MM.1S (cell line): ENCODE results near the gene ATPAF1.

Experiments used
- EZH2 ChIP-seq: fragments of 300-600 bp; sonication (generic); optimal IDR thresholded peaks from 2 replicates; pipeline ENCODE3; 2017; ENCODE audit warnings: low read depth, mild to moderate bottlenecking, antibody characterized with exemption, low read length, mixed read lengths
- EZH2phosphoT487 ChIP-seq: fragments of 300-600 bp; sonication (generic); IDR thresholded peaks from 2 replicates; pipeline ENCODE4 v1.6.1; 2018; ENCODE audit warnings: antibody characterized with exemption, low read length
- TF ChIP-seq, protein P1 (sequence below): fragments of 300-600 bp; sonication (generic); IDR thresholded peaks from 2 replicates; pipeline ENCODE4 v1.5.1; 2016; ENCODE audit warnings: antibody characterized with exemption, low read length, mixed read lengths

GRCh38 chr1:46714976-46715375 is 46.8 kb upstream of the ATPAF1 start:
- TF ChIP-seq, protein P1, sequence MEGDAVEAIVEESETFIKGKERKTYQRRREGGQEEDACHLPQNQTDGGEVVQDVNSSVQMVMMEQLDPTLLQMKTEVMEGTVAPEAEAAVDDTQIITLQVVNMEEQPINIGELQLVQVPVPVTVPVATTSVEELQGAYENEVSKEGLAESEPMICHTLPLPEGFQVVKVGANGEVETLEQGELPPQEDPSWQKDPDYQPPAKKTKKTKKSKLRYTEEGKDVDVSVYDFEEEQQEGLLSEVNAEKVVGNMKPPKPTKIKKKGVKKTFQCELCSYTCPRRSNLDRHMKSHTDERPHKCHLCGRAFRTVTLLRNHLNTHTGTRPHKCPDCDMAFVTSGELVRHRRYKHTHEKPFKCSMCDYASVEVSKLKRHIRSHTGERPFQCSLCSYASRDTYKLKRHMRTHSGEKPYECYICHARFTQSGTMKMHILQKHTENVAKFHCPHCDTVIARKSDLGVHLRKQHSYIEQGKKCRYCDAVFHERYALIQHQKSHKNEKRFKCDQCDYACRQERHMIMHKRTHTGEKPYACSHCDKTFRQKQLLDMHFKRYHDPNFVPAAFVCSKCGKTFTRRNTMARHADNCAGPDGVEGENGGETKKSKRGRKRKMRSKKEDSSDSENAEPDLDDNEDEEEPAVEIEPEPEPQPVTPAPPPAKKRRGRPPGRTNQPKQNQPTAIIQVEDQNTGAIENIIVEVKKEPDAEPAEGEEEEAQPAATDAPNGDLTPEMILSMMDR = no peak
- TF ChIP-seq EZH2 = no peak
- TF ChIP-seq EZH2phosphoT487 = no peak
